Upper lobe of right lung (tissue), 1 donor: ENCODE results near the gene MYO1H. TPM values are rescaled to one million over a fixed set of nuclear protein-coding genes. Genes with fewer than 3 reads are reported as not detected.
A peak's percentile ranks its signal among the peaks of the same experiment; 100 is the strongest.
"Not testable (repeated sequence)": the region's sequence is repeated elsewhere in the genome, so short reads cannot be mapped to it uniquely, and the experiment has no call there.

Experiments used
- ATAC-seq: fragments of 200-7000 bp; cut with Tn5 transposase; one replicate; pipeline ENCODE4 v1.9.1; 2020; ENCODE audit warnings: mild to moderate bottlenecking, moderate library complexity
- DNase-seq: peaks from one replicate; pipeline ENCODE4 v3.0.0-alpha.2; 2020
- H3K27ac ChIP-seq: fragments of 200-600 bp; one replicate; pipeline ENCODE4 v1.8.0; 2022
- H3K27me3 ChIP-seq: fragments of 200-600 bp; one replicate; pipeline ENCODE4 v1.8.0; 2022; ENCODE audit warnings: mild to moderate bottlenecking
- H3K36me3 ChIP-seq: fragments of 200-600 bp; one replicate; pipeline ENCODE4 v1.8.0; 2022
- H3K4me1 ChIP-seq: fragments of 200-600 bp; one replicate; pipeline ENCODE4 v1.8.0; 2022
- H3K4me3 ChIP-seq: fragments of 200-600 bp; one replicate; pipeline ENCODE4 v1.8.0; 2022; ENCODE audit warnings: mild to moderate bottlenecking
- H3K9me3 ChIP-seq: fragments of 200-600 bp; one replicate; pipeline ENCODE4 v1.8.0; 2022
- CTCF ChIP-seq: fragments of 200-600 bp; IDR thresholded peaks from one replicate; pipeline ENCODE4 v1.8.0; 2022; ENCODE audit warnings: antibody characterized with exemption
- intact Hi-C: fragments of 100-400 bp; cut with DNase I; formaldehyde crosslinking; loops from one replicate; pipeline ENCODE4 v1.11.0; 2022
- total RNA-seq: library from RNA; stranded (reverse); fragmentation: NEBNext Ultra II Directional; extraction: Animal tissue kit (Norgen Biotek cat#: 25700); gene quantifications from one replicate; pipeline ENCODE4 v1.2.1, GENCODE V29; 2021
- donor health status: DM: no; HTN: yes; CAD: no; lungs with severe emphysema.

Gene MYO1H
- total RNA-seq, 1 donor from 2014 or later: 0.64 TPM

GRCh38 chr12:109469517-109469916 lies 121.8 kb downstream of the MYO1H start:
- H3K4me1 ChIP-seq: peaks cover 65% of the 10 kb centered on the region
- no peak for TF ChIP-seq CTCF
- ATAC-seq: no peak
- H3K9me3 ChIP-seq: no peaks in the 10 kb centered on the region
- no peak overlapping the region for H3K27ac ChIP-seq
- H3K36me3 ChIP-seq: peaks cover 46% of the 10 kb centered on the region
- intact Hi-C loops: no loop called here
- no peak overlapping the region for H3K4me3 ChIP-seq
- DNase-seq: no peak
- H3K27me3 ChIP-seq: no peaks in the 10 kb centered on the region

GRCh38 chr12:109473006-109473405 lies 125.3 kb downstream of the MYO1H start:
- no peak for DNase-seq
- TF ChIP-seq CTCF: no peak
- H3K36me3 ChIP-seq: peaks cover 15% of the 10 kb centered on the region
- ATAC-seq: no peak
- intact Hi-C loops: no loop called here
- H3K27me3 ChIP-seq: no peaks in the 10 kb centered on the region
- no peaks in the 10 kb centered on the region for H3K9me3 ChIP-seq
- H3K4me1 ChIP-seq: peaks cover 50% of the 10 kb centered on the region
- H3K4me3 ChIP-seq: no peak overlapping the region
- no peak overlapping the region for H3K27ac ChIP-seq

GRCh38 chr12:109473526-109474270 lies 126.0 kb downstream of the MYO1H start:
- intact Hi-C loops, ATAC-seq, H3K36me3 ChIP-seq, H3K27ac ChIP-seq, H3K9me3 ChIP-seq, DNase-seq, H3K27me3 ChIP-seq, H3K4me3 ChIP-seq: not testable (repeated sequence)
- H3K4me1 ChIP-seq: peaks cover 52% of the 10 kb centered on the region

GRCh38 chr12:109475121-109475520 lies 127.4 kb downstream of the MYO1H start:
- Histone ChIP-seq H3K4me3 (peak overlapping the region; percentile 98), H3K4me1 (peaks cover 57% of the 10 kb centered on the region)
- intact Hi-C loops: no loop called here

GRCh38 chr12:109475993-109476806 lies 128.5 kb downstream of the MYO1H start:
- Histone ChIP-seq H3K36me3 (no peaks in the 10 kb centered on the region), H3K4me1 (peaks cover 48% of the 10 kb centered on the region), H3K9me3 (no peaks in the 10 kb centered on the region), H3K27ac (peak overlapping the region; percentile 99), H3K4me3 (peak overlapping the region; percentile 98), H3K27me3 (no peaks in the 10 kb centered on the region)
- intact Hi-C loops: no loop called here
- no peak for ATAC-seq
- no peak for DNase-seq
- no peak for TF ChIP-seq CTCF

More at GRCh38 chr12:109475121-109475520, 127.4 kb downstream of the MYO1H start:
- no peak for TF ChIP-seq CTCF
- Histone ChIP-seq H3K9me3 (no peaks in the 10 kb centered on the region), H3K27ac (no peak overlapping the region), H3K36me3 (no peaks in the 10 kb centered on the region), H3K27me3 (no peaks in the 10 kb centered on the region)
- ATAC-seq: no peak
- DNase-seq: no peak

GRCh38 chr12:109476807-109477184 lies 129.1 kb downstream of the MYO1H start:
- DNase-seq (no peak), ATAC-seq (peak; percentile 7)
- TF ChIP-seq CTCF: no peak
- intact Hi-C loops: no loop called here
- Histone ChIP-seq H3K4me3 (peak overlapping the region; percentile 98), H3K27me3 (no peaks in the 10 kb centered on the region), H3K27ac (peak overlapping the region; percentile 99), H3K9me3 (no peaks in the 10 kb centered on the region), H3K4me1 (peaks cover 44% of the 10 kb centered on the region), H3K36me3 (no peaks in the 10 kb centered on the region)
